ENCODE measurements around the gene AK3.

- TF ChIP-seq CTCF (IDR thresholded peaks at IDR 0.05) = no peak
- TF ChIP-seq POLR2A (IDR thresholded peaks at IDR 0.05) = no peak
These were observed 2.0 kb downstream of the AK3 start for GRCh38 chr9:4738866-4739586.

Data from breast epithelium (tissue), 3 donors.